HepG2 (cell line): ENCODE measurements around the gene MED22. TPM values are rescaled to one million over a fixed set of nuclear protein-coding genes. Genes with fewer than 3 reads are reported as not detected.

Source experiments
- CHD2 ChIP-seq: IDR thresholded peaks from 2 replicates; pipeline ENCODE4 v1.6.1; 2011; ENCODE audit warnings: low read depth, low read length, improper control_type of control experiment
- FUBP1 ChIP-seq: sonication (generic); formaldehyde crosslinking; IDR thresholded peaks from 2 replicates; pipeline ENCODE4 v1.5.1; 2020; ENCODE audit warnings: missing genetic modification reagents, mild to moderate bottlenecking, borderline replicate concordance
- MAFG ChIP-seq: sonication (generic); formaldehyde crosslinking; IDR thresholded peaks from 2 replicates; pipeline ENCODE4 v1.5.1; 2020; ENCODE audit warnings: mild to moderate bottlenecking, missing genetic modification reagents
- MTA1 ChIP-seq: sonication (generic); formaldehyde crosslinking; IDR thresholded peaks from 2 replicates; pipeline ENCODE4 v1.4.0; 2020; ENCODE audit warnings: missing genetic modification reagents, mild to moderate bottlenecking, borderline replicate concordance
- NAIF1 ChIP-seq: sonication (generic); formaldehyde crosslinking; IDR thresholded peaks from 2 replicates; pipeline ENCODE4 v1.5.0; 2020; ENCODE audit warnings: mild to moderate bottlenecking, missing genetic modification reagents, borderline replicate concordance
- PLSCR1 ChIP-seq: sonication (generic); formaldehyde crosslinking; IDR thresholded peaks from 2 replicates; pipeline ENCODE4 v1.5.0; 2020; ENCODE audit warnings: missing genetic modification reagents, mild to moderate bottlenecking, borderline replicate concordance
- PRDM10 ChIP-seq: sonication (generic); formaldehyde crosslinking; IDR thresholded peaks from 2 replicates; pipeline ENCODE4 v1.4.0; 2020; ENCODE audit warnings: low read depth, missing genetic modification reagents
- SMAD1 ChIP-seq: sonication (generic); formaldehyde crosslinking; IDR thresholded peaks from 2 replicates; pipeline ENCODE4 v1.4.0; 2020; ENCODE audit warnings: missing genetic modification reagents, low read depth, mild to moderate bottlenecking, borderline replicate concordance
- SMYD3 ChIP-seq: sonication (generic); formaldehyde crosslinking; IDR thresholded peaks from 2 replicates; pipeline ENCODE4 v1.8.1; 2023; ENCODE audit warnings: mild to moderate bottlenecking, missing genetic modification reagents
- SSRP1 ChIP-seq: IDR thresholded peaks from 2 replicates; pipeline ENCODE4 v1.6.1; 2016; ENCODE audit warnings: control low read depth
- ZGPAT ChIP-seq: IDR thresholded peaks from 2 replicates; pipeline ENCODE4 v1.6.1; 2016; ENCODE audit warnings: mild to moderate bottlenecking
- ZHX1 ChIP-seq: sonication (generic); formaldehyde crosslinking; IDR thresholded peaks from 2 replicates; pipeline ENCODE4 v1.8.1; 2022; ENCODE audit warnings: low read depth, mild to moderate bottlenecking, missing genetic modification reagents
- ZNF224 ChIP-seq: sonication (generic); formaldehyde crosslinking; IDR thresholded peaks from 2 replicates; pipeline ENCODE4 v1.5.0; 2020; ENCODE audit warnings: mild to moderate bottlenecking, missing genetic modification reagents
- ZNF496 ChIP-seq: sonication (generic); formaldehyde crosslinking; IDR thresholded peaks from 2 replicates; pipeline ENCODE4 v1.8.1; 2023; ENCODE audit warnings: mild to moderate bottlenecking, moderate library complexity, missing genetic modification reagents; ENCODE audit not compliant: insufficient replicate concordance
- ZNF563 ChIP-seq: sonication (generic); formaldehyde crosslinking; IDR thresholded peaks from 2 replicates; pipeline ENCODE4 v1.8.0; 2022; ENCODE audit warnings: mild to moderate bottlenecking, moderate library complexity, missing genetic modification reagents
- ZNF780A ChIP-seq: sonication (generic); formaldehyde crosslinking; IDR thresholded peaks from 2 replicates; pipeline ENCODE4 v1.8.0; 2022; ENCODE audit warnings: mild to moderate bottlenecking, missing genetic modification reagents, moderate library complexity
- polyA plus RNA-seq, 8 experiments: library from polyadenylated mRNA; depleted of rRNA in 3 of 8; stranded (reverse) in 7 of 8; unstranded in 1 of 8; fragments of >200 nt; fragmentation: Illumina TruSeq in 4 of 8; extraction: Trizol in 4 of 8; gene quantifications; 2 replicates each; pipeline versions ENCODE4 v1.2.1 to v1.2.3, GENCODE V29; 2011 to 2016; ENCODE audit warnings: low read depth in 4 of 8, missing spikeins in 1 of 8, mixed read lengths in 1 of 8; ENCODE audit not compliant: insufficient read depth in 1 of 8
- total RNA-seq, 5 experiments: library from RNA; depleted of rRNA; stranded (reverse); fragments of >200 nt; fragmentation: Illumina TruSeq; extraction: Trizol; gene quantifications; 2 replicates each; pipeline ENCODE4 v1.2.3, GENCODE V29; 2016; ENCODE audit warnings: low read depth in 1 of 5

Gene MED22
- total and polyA plus RNA-seq, 2 of the 13 experiments (the other 11 are each of a cell fraction or from before 2014, with no cell fraction given): 15.8 to 22.1 TPM

- no peak for TF ChIP-seq PRDM10 (CRISPR knock-in tag)
- no peak; the same call in 1 of the 2 replicates for TF ChIP-seq ZNF224 (CRISPR knock-in tag)
- no peak; the same call in 1 of the 2 replicates for TF ChIP-seq SSRP1 (CRISPR knock-in tag)
- 0 out of 2 replicates have a peak, but pooled peaks have one; percentile 7 for TF ChIP-seq PLSCR1 (CRISPR knock-in tag)
- TF ChIP-seq NAIF1 (CRISPR knock-in tag): peak; percentile 68; the same call in 1 of the 2 replicates
- TF ChIP-seq ZNF496 (CRISPR knock-in tag): no peak
- TF ChIP-seq ZNF563 (CRISPR knock-in tag): 0 out of 2 replicates have a peak, but pooled peaks have one; percentile 78
- 0 out of 2 replicates have a peak, but pooled peaks have one; percentile 34 for TF ChIP-seq ZHX1 (CRISPR knock-in tag)
- TF ChIP-seq SMYD3 (CRISPR knock-in tag): peak; percentile 25; the same call in 1 of the 2 replicates
- TF ChIP-seq ZGPAT: peak; percentile 93
- no peak; the same call in 1 of the 2 replicates for TF ChIP-seq MAFG (CRISPR knock-in tag)
- 0 out of 2 replicates have a peak, but pooled peaks have one; percentile 10 for TF ChIP-seq ZNF780A (CRISPR knock-in tag)
- TF ChIP-seq SMAD1 (CRISPR knock-in tag): peak; percentile 96; the same call in 1 of the 2 replicates
- no peak for TF ChIP-seq FUBP1
- peak; percentile 63; the same call in 1 of the 2 replicates for TF ChIP-seq CHD2
- TF ChIP-seq MTA1 (CRISPR knock-in tag): peak; percentile 66; the same call in 1 of the 2 replicates
These were observed 11.8 kb downstream of the MED22 start, which contains the start of gene SURF6 (continued) for GRCh38 chr9:133335924-133336811.
